GM19452 (cell line): Measurements from ENCODE around the gene UBFD1.
"Not testable (repeated sequence)": the region's sequence is repeated elsewhere in the genome, so short reads cannot be mapped to it uniquely, and the experiment has no call there.

Experiments used
- ATAC-seq: cut with Tn5 transposase; IDR thresholded peaks from one replicate; pipeline ENCODE4 v1.9.1; 2021; ENCODE audit not compliant: unreplicated experiment

The UBFD1 gene

GRCh38 chr16:23597003-23597756 lies 39.7 kb downstream of the UBFD1 start:
- no peak for ATAC-seq

DNA sequence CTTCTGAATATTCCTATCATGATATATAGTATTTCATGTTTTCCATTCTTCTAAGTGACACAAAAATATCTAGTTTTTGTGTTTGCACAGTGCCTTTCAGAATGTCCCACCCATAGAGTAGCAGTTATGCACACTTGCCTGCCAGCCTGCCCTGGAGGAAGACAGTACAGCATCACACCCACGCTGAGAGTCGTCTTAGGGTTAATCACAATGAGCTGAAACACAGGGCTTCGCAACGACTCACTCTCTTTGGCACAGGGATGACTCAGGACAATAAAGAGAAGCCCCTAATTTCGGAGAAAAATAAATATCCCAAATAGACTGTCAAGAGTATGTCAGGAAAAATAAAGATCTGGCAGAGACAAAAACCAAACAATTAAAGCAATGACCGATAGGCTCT lies 50.2 kb downstream of the UBFD1 start:
- no peak for ATAC-seq

DNA sequence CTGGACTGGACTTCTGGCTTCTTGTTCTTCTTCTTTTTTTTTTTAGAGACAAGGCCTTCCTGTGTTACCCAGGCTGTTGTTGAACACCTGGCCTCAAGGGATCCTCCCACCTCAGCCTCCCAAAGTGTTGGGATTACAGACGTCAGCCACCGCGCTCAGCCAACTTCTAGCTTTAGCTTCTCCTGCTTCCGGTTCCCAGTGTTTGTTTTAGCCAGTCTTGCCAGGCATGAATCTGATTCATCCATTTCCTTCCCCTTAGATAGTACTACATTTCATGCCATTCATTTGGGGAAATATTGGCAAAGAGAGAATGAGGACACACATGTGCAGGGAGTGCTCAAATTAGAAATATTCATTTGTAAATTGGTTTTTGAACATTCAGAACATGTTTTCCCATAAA lies 50.7 kb downstream of the UBFD1 start:
- ATAC-seq: no peak

- ATAC-seq: no peak
Measured at GRCh38 chr16:23609929-23610328, 52.4 kb downstream of the UBFD1 start.

DNA sequence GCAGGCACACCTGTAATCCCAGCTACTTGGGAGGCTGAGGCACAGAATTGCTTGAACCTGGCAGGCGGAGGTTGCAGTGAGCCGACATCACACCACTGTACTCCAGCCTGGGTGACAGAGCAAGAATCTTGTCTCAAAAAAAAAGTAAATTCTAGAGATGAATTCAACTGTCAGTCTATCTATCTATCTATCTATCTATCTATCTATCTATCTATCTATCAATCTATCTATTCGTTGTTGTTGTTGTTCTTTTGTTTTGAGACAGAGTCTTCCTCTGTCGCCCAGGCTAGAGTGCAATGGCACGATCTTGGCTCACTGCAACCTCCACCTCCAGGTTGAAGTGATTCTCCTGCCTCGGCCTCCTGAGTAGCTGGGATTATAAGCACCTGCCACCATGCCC lies 53.4 kb downstream of the UBFD1 start:
- ATAC-seq: not testable (repeated sequence)

DNA sequence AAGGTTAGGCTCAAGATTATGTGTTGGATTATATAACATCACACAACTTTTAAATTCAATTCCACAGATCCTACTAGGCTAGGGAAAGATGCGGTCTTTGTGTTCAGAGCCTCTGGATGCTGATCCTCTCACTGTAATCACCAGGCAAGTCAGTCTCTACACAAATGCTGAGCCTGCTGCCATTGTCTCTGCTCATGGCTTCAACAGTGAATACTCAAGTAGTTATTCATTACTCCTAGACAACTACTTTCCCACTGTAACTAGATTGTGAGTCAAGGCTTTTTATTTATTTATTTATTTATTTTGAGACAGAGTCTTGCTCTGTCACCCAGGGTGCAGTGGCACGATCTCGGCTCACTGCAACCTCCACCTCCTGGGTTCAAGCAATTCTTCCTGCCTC lies 54.4 kb downstream of the UBFD1 start:
- no peak for ATAC-seq

DNA sequence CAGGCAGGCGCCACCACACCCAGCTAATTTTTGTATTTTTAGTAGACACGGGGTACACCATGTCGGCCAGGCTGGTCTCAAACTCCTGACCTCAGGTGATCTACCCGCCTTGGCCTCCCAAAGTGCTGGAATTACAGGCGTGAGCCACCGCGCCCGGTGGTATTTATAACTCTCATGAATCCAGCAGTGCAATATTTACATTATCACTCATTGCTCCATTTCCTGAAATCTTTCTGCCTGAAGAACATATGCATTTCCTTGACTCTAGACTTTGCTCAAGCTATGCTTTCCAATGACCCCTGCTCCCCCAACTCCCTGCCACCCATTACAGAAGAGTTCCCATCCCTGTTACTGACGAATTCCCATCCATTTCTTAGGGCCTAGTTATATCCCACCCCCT lies 58.3 kb downstream of the UBFD1 start:
- no peak for ATAC-seq
